22Rv1 (cell line): ENCODE results near the gene TPGS2.

ENCODE experiments used
- H3K27ac ChIP-seq: fragments of 450-650 bp; 2 replicates; pipeline ENCODE4 v1.5.1; 2017
- CTCF ChIP-seq: fragments of 450-650 bp; IDR thresholded peaks from 2 replicates; pipeline ENCODE4 v1.5.1; 2017; ENCODE audit warnings: mild to moderate bottlenecking
- ZFX ChIP-seq: fragments of 450-650 bp; IDR thresholded peaks from 2 replicates; pipeline ENCODE4 v1.6.1; 2017; ENCODE audit warnings: antibody characterized with exemption, borderline replicate concordance

Gene TPGS2

DNA sequence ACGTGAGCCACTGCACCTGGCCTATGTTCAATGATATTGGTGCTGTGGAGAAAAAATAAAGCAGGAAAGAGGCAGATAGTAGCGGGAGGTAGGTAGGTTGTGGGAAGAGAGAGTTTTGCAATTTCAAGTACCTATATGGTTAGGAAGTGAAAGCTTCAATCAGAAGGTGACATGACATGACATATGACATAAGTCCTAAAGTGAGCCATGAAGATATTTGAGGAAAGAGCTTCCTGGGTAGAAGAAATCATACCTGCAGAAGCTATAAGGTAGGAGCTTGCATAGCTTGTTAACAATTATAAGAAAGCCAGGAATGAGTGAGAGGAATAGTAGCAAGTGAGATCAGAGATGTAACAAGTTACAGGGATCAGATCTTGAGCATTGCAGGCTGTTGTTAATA lies 4.3 kb upstream of the TPGS2 start:
- H3K27ac ChIP-seq = no peak overlapping the region
- no peak for TF ChIP-seq ZFX
- no peak for TF ChIP-seq CTCF

DNA sequence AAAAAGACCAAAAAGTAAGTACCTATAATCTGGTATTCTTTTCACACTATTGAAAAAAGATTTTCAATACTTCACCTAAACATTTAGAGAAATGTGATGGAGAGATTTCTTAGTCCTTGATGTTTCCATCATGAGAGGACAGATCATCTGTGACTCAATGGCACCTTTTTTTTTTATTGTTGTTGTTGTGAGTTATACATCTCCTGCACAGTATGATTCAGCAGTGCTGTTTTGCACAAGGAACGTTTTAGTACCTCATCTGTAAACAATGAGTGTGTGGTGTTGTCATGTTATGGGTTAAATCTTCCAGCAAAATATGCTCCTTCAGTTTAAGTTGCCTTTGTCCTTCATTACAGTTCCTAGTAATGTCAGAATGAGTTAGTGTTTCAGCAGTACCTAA lies 2.3 kb upstream of the TPGS2 start:
- H3K27ac ChIP-seq = no peak overlapping the region
- no peak for TF ChIP-seq CTCF
- no peak for TF ChIP-seq ZFX

DNA sequence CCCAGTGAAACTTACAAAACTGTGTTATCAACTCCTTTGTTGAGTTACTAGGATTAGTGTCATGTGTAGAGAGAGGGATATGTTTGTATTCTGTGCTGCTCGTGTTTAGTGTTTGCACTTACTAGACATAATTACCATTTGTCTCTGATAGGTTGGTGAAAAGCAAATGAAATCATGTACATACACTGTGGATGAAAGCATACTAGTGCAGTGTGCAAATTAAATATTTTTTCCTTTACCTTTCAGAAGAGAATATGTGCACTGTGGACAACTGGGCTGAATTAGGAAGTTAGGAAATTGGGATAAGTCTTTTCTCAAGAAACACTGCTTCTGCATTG lies 1.3 kb upstream of the TPGS2 start:
- peak overlapping the region; percentile 71 for H3K27ac ChIP-seq
- TF ChIP-seq CTCF = no peak
- TF ChIP-seq ZFX = no peak

- TF ChIP-seq ZFX (no peak), CTCF (peak; percentile 48)
- peak overlapping the region; percentile 71 for H3K27ac ChIP-seq
These were observed 758 bp upstream of the TPGS2 start for GRCh38 chr18:36829362-36830157.

DNA sequence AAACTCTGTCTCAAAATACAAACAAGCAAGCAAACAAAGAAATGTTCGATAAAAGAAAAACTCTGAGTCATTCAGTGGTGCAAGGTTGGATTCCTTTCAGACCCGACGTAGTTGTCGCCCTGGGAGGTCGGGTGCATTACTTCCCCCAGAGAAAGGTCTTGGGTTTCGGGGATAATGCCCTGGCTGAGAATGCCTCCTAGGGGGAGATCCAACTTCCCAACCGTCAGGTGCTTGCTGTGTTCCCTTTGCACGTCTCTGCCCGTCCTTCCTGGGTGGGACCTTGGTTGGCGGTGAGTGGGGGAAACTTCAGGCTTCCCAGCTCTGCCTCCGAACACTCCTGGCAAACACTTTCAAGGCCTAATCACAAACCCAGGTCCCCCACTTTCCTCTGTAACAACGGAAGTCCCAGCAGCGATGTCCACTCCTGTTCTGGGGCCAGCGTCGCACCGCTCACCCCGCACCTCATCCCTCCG lies 609 bp downstream of the TPGS2 start:
- H3K27ac ChIP-seq = peak overlapping the region; percentile 71
- TF ChIP-seq CTCF (no peak), ZFX (no peak)

DNA sequence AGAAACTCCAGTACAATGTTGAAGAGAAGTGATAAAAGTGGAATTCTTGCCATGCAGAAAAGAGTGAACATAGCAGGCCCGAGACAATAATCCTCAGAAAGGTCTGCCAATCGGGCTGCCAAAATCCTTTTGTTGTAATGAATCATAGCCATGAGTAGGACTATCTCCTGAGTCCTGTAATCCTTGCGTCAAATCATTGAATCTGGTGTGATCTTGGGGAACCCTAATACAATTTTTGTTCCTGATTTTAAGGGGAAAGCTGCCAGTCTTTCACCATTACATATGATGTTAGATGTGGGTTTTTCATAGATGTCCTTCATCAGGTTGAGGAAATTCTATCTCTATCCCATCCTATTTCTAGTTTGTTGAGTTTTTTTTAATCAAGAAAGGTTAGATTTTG lies 2.2 kb downstream of the TPGS2 start:
- no peak for TF ChIP-seq ZFX
- no peak for TF ChIP-seq CTCF
- H3K27ac ChIP-seq = no peak overlapping the region

- no peak overlapping the region for H3K27ac ChIP-seq
- no peak for TF ChIP-seq CTCF
- no peak for TF ChIP-seq ZFX
These were observed 3.3 kb downstream of the TPGS2 start for GRCh38 chr18:36825526-36825925.
